Chondrocyte (in vitro differentiated cells): ENCODE results near the gene MUC20. TPM values are rescaled to one million over a fixed set of nuclear protein-coding genes. Genes with fewer than 3 reads are reported as not detected.
"Not testable (repeated sequence)": the region's sequence is repeated elsewhere in the genome, so short reads cannot be mapped to it uniquely, and the experiment has no call there.

Source experiments
- DNase-seq: peaks from one replicate; pipeline ENCODE4 v3.0.0; 2021; ENCODE audit warnings: mixed read lengths, low spot score
- H3K27ac Mint-ChIP-seq: one replicate; pipeline ENCODE4 v1.8.0; 2021; ENCODE audit warnings: mild to moderate bottlenecking, moderate library complexity, mixed read lengths; ENCODE audit not compliant: unreplicated experiment
- H3K27me3 Mint-ChIP-seq: 2 replicates; pipeline ENCODE4 v1.8.0; 2021; ENCODE audit warnings: low read depth, mixed read lengths
- H3K36me3 Mint-ChIP-seq: 2 replicates; pipeline ENCODE4 v1.8.0; 2021; ENCODE audit warnings: low read depth, mixed read lengths
- H3K4me1 Mint-ChIP-seq: 2 replicates; pipeline ENCODE4 v1.8.0; 2021; ENCODE audit warnings: low read depth, mild to moderate bottlenecking, mixed read lengths
- H3K4me3 Mint-ChIP-seq: one replicate; pipeline ENCODE4 v1.8.0; 2021; ENCODE audit warnings: mild to moderate bottlenecking, moderate library complexity, mixed read lengths; ENCODE audit not compliant: unreplicated experiment
- H3K9me3 Mint-ChIP-seq: 2 replicates; pipeline ENCODE4 v1.8.0; 2021; ENCODE audit warnings: low read depth, mixed read lengths
- total RNA-seq: library from RNA; stranded (reverse); gene quantifications from 3 replicates; pipeline ENCODE4 v1.2.1, GENCODE V29; 2021
- TF ChIP-seq, protein P1 (sequence below): fragments of 200-600 bp; sonication (generic); IDR thresholded peaks from 2 replicates; pipeline ENCODE4 v1.5.0; 2021; ENCODE audit warnings: antibody characterized with exemption, mild to moderate bottlenecking, moderate library complexity

Gene MUC20
- total RNA-seq, 1 donor from 2014 or later = 3.0 TPM

DNA sequence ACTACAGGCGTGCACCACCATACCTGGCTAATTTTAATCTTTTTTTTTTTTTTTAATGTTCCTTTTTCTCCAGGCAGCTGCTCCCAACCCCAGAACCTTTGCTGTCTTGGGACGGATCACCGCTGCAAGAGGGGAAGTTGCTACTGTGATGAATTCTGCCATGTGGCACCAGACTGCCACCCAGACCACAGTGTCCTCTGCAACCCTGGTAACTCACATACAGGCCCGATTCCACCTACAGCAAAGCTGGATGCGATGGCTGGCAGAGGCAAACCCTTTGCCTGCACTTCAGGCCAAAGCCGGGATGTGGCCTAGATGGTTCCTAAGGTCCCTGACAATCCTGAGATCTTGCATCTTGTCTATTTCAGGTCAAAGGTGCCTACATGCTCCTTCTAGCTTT, 12.7 kb upstream of the MUC20 start:
- no peak for DNase-seq
- Mint-ChIP-seq H3K27me3 (no peaks in the 10 kb centered on the region), H3K4me3 (no peak overlapping the region), H3K27ac (no peak overlapping the region), H3K9me3 (peaks cover 4% of the 10 kb centered on the region), H3K4me1 (no peaks in the 10 kb centered on the region), H3K36me3 (peaks cover 19% of the 10 kb centered on the region)
- TF ChIP-seq, protein P1, sequence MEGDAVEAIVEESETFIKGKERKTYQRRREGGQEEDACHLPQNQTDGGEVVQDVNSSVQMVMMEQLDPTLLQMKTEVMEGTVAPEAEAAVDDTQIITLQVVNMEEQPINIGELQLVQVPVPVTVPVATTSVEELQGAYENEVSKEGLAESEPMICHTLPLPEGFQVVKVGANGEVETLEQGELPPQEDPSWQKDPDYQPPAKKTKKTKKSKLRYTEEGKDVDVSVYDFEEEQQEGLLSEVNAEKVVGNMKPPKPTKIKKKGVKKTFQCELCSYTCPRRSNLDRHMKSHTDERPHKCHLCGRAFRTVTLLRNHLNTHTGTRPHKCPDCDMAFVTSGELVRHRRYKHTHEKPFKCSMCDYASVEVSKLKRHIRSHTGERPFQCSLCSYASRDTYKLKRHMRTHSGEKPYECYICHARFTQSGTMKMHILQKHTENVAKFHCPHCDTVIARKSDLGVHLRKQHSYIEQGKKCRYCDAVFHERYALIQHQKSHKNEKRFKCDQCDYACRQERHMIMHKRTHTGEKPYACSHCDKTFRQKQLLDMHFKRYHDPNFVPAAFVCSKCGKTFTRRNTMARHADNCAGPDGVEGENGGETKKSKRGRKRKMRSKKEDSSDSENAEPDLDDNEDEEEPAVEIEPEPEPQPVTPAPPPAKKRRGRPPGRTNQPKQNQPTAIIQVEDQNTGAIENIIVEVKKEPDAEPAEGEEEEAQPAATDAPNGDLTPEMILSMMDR = no peak

DNA sequence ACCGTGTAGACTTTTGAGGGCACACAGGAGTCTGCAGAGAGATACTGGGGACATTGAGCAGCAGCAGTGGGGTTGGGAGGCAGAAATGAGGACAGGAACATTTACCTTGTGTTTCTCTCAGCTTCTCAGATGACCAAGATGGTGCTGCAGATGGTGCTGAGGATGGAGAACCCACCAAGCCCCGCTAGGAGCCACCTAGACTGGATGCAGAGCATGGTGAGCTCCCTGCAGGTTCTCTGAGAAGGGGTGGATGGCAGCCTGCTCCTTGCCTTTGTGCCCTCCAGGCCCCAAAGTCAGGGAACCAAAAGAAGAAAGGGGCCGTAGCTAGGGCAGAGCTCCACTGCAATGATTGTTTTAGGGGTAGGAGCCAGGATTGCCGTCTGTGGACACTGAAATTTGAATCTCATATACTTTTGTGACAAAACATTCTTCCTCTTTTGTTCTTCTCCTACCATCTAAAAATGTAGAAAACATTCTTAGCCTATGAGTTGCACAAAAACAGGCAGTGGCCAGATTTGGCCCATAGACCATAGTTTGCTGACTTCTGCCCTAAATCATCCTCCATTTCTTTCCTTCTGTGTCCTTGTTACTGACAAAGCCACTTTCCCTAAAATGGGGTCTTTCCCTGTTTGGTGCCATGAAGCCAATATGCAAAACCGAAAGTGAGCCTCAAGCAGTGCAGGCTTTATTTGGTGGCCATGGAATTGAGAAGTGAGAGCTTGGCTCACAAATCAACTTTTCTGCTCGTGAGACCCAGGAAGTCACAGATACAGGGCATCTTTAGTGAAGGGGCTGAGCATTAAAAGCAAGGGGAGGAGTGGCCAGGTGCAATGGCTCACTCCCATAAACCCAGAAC, 11.9 kb upstream of the MUC20 start:
- DNase-seq = no peak
- Mint-ChIP-seq H3K4me3 (no peak overlapping the region), H3K27me3 (no peaks in the 10 kb centered on the region), H3K36me3 (peaks cover 19% of the 10 kb centered on the region), H3K4me1 (no peaks in the 10 kb centered on the region), H3K27ac (no peak overlapping the region), H3K9me3 (peaks cover 4% of the 10 kb centered on the region)
- TF ChIP-seq, protein P1 = no peak

DNA sequence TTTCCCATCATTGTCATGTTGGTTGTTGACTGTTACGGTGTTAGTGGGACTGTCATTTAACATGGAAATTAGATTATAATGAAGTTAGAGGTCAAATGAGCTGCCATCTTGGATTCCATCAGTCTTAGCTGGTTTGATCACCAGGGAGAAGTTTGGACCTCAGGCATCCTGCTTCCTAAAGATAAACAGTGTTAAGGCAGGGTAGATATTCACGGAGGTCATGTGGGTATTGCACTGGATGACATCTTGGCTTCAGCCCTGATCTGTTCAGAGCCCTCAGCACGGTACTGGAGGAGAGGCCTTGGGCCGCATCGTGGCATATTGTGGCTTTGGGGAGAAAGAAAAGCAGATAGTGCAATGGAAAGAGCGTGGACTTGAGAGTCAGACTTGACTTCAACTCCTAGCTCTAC, 11.1 kb upstream of the MUC20 start:
- no peaks in the 10 kb centered on the region for H3K27me3 Mint-ChIP-seq
- DNase-seq = peak; percentile 56
- H3K9me3 Mint-ChIP-seq = peaks cover 4% of the 10 kb centered on the region
- peaks cover 23% of the 10 kb centered on the region for H3K36me3 Mint-ChIP-seq
- no peak overlapping the region for H3K4me3 Mint-ChIP-seq
- H3K4me1 Mint-ChIP-seq = no peaks in the 10 kb centered on the region
- H3K27ac Mint-ChIP-seq = no peak overlapping the region
- TF ChIP-seq, protein P1 = no peak

DNA sequence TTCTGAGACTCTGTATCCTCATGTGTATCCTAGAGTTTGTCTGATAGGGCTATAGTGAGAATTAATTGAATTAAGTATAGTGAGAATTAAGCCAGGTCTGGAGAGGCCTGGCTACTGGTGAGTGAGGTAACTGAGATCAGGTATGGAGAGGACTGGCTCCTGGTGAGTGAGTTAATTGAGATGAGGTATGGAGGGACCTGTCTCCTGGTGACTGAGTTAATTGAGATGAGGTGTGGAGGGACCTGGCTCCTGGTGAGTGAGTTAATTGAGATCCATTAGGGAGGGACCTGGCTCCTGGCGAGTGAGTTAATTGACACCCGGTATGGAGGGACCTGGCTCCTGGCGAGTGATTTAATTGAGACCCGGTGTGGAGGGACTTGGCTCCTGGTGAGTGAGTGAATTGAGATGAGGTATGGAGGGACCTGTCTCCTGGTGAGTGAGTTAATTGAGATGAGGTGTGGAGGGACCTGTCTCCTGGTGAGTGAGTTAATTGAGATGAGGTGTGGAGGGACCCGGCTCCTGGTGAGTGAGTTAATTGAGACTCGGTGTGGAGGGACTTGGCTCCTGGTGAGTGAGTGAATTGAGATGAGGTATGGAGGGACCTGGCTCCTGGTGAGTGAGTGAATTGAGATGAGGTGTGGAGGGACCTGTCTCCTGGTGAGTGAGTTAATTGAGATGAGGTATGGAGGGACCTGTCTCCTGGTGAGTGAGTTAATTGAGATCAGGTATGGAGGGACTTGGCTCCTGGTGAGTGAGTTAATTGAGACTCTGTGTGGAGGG, 10.5 kb upstream of the MUC20 start:
- not testable (repeated sequence) for H3K27me3 Mint-ChIP-seq, H3K4me1 Mint-ChIP-seq, H3K4me3 Mint-ChIP-seq, H3K27ac Mint-ChIP-seq, H3K9me3 Mint-ChIP-seq
- DNase-seq = peak; percentile 13
- H3K36me3 Mint-ChIP-seq = peaks cover 30% of the 10 kb centered on the region

DNA sequence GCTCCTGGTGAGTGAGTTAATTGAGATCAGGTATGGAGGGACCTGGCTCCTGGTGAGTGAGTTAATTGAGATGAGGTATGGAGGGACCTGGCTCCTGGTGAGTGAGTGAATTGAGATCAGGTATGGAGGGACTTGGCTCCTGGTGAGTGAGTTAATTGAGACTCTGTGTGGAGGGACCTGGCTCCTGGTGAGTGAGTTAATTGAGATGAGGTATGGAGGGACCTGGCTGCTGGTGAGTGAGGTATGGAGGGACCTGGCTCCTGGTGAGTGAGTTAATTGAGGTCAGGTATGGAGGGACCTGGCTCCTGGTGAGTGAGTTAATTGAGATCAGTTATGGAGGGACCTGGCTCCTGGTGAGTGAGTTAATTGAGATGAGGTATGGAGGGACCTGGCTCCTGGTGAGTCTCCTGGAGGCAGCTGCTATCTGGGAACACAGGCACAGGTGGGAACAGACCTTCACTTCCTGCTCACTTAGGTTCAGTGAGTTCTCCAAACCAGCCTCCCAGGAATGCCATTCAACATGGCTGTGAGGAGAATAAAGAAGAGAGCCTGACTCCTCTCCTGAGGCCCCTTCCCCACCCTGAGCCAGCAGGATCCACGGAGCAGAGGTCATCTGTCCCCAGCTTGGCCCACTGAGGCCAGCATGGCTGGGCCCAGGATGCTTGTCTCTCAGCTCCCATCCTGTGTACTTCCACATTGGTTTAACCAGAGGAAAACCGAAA, 9.5 kb upstream of the MUC20 start:
- not testable (repeated sequence) for H3K4me1 Mint-ChIP-seq, H3K4me3 Mint-ChIP-seq, H3K27me3 Mint-ChIP-seq, H3K27ac Mint-ChIP-seq, H3K9me3 Mint-ChIP-seq
- DNase-seq = peak; percentile 91
- peaks cover 30% of the 10 kb centered on the region for H3K36me3 Mint-ChIP-seq
